DOHH2 (cell line): ENCODE data around the gene ZFPM1.

Experiments
- H3F3A ChIP-seq: fragments of 200-600 bp; sonication (generic), shearing (Covaris generic); 2 replicates; pipeline ENCODE4 v1.6.0; 2016; ENCODE audit warnings: antibody characterized with exemption, mild to moderate bottlenecking; ENCODE audit not compliant: control insufficient read depth, insufficient read depth
- H3K27ac ChIP-seq: fragments of 200-600 bp; sonication (generic); 2 replicates; pipeline ENCODE4 v1.5.1; 2014; ENCODE audit warnings: low read depth, mild to moderate bottlenecking, low read length, moderate library complexity
- H3K27me3 ChIP-seq: fragments of 200-600 bp; sonication (generic); 2 replicates; pipeline ENCODE4 v1.6.1; 2014; ENCODE audit warnings: mild to moderate bottlenecking, low read length, mixed read lengths; ENCODE audit not compliant: control insufficient read depth
- H3K36me3 ChIP-seq: fragments of 200-600 bp; sonication (generic); 2 replicates; pipeline ENCODE4 v1.6.1; 2014; ENCODE audit warnings: mild to moderate bottlenecking, low read length, moderate library complexity, mixed read lengths; ENCODE audit not compliant: control insufficient read depth
- H3K4me1 ChIP-seq: fragments of 200-600 bp; sonication (generic); 2 replicates; pipeline ENCODE4 v1.6.1; 2014; ENCODE audit warnings: mild to moderate bottlenecking, low read length, mixed read lengths; ENCODE audit not compliant: control insufficient read depth
- H3K4me2 ChIP-seq: fragments of 200-600 bp; sonication (generic); 2 replicates; pipeline ENCODE4 v1.6.0; 2014; ENCODE audit warnings: mild to moderate bottlenecking, low read length, moderate library complexity
- H3K4me3 ChIP-seq: fragments of 200-600 bp; sonication (generic); 2 replicates; pipeline ENCODE4 v1.5.1; 2014; ENCODE audit warnings: mild to moderate bottlenecking, low read length, mixed read lengths
- H3K79me2 ChIP-seq: fragments of 200-600 bp; sonication (generic); 2 replicates; pipeline ENCODE4 v1.6.1; 2014; ENCODE audit warnings: mild to moderate bottlenecking, low read length, mixed read lengths; ENCODE audit not compliant: control insufficient read depth
- H3K9me2 ChIP-seq: fragments of 200-600 bp; sonication (generic); replicated peaks from 2 replicates; pipeline ENCODE4 v1.6.1; 2014; ENCODE audit warnings: mild to moderate bottlenecking, low read length, mixed read lengths; ENCODE audit not compliant: control insufficient read depth
- H3K9me3 ChIP-seq: fragments of 200-600 bp; sonication (generic); 2 replicates; pipeline ENCODE4 v1.6.1; 2014; ENCODE audit warnings: antibody characterized with exemption, low read length, mixed read lengths; ENCODE audit not compliant: control insufficient read depth, insufficient read depth
- H4K20me1 ChIP-seq: fragments of 200-600 bp; sonication (generic); 2 replicates; pipeline ENCODE4 v1.6.0; 2014; ENCODE audit warnings: low read depth, mild to moderate bottlenecking, antibody characterized with exemption, low read length, moderate library complexity; ENCODE audit not compliant: control insufficient read depth, insufficient read depth
- CTCF ChIP-seq: fragments of 200-600 bp; sonication (generic); IDR thresholded peaks from one replicate; pipeline ENCODE4 v1.5.1; 2014; ENCODE audit warnings: antibody characterized with exemption, mild to moderate bottlenecking, low read depth, low read length; ENCODE audit not compliant: poor library complexity, severe bottlenecking
- EZH2phosphoT487 ChIP-seq: fragments of 200-600 bp; sonication (generic); IDR thresholded peaks from 2 replicates; pipeline ENCODE4 v1.6.1; 2017; ENCODE audit warnings: borderline replicate concordance, mild to moderate bottlenecking, antibody characterized with exemption, low read length, moderate library complexity, mixed read lengths

Gene ZFPM1

GRCh38 chr16:88502371-88502770, 49.3 kb downstream of the ZFPM1 start:
- Histone ChIP-seq H3K9me2 (no peaks in the 10 kb centered on the region), H3K27ac (no peak overlapping the region), H3K36me3 (no peaks in the 10 kb centered on the region), H3K79me2 (no peaks in the 10 kb centered on the region), H3K9me3 (no peaks in the 10 kb centered on the region), H3K4me1 (peaks cover 9% of the 10 kb centered on the region; the same call in 1 of the 2 replicates), H3K27me3 (no peaks in the 10 kb centered on the region), H3K4me2 (no peak overlapping the region), H3K4me3 (no peak overlapping the region), H3F3A (no peaks in the 10 kb centered on the region), H4K20me1 (no peaks in the 10 kb centered on the region)
- TF ChIP-seq CTCF (no peak), EZH2phosphoT487 (no peak)

- Histone ChIP-seq H3F3A (no peaks in the 10 kb centered on the region), H3K4me1 (peaks cover 9% of the 10 kb centered on the region; the same call in 1 of the 2 replicates), H3K27me3 (no peaks in the 10 kb centered on the region), H3K9me2 (no peaks in the 10 kb centered on the region), H4K20me1 (no peaks in the 10 kb centered on the region), H3K79me2 (no peaks in the 10 kb centered on the region), H3K36me3 (no peaks in the 10 kb centered on the region), H3K9me3 (no peaks in the 10 kb centered on the region), H3K4me3 (no peak overlapping the region), H3K27ac (no peak overlapping the region), H3K4me2 (no peak overlapping the region)
- TF ChIP-seq EZH2phosphoT487 = no peak
- TF ChIP-seq CTCF = no peak
Observed at GRCh38 chr16:88502776-88503280, 49.7 kb downstream of the ZFPM1 start.

- H3K27ac ChIP-seq = no peak overlapping the region
- H3K79me2 ChIP-seq = no peaks in the 10 kb centered on the region
- no peaks in the 10 kb centered on the region for H3F3A ChIP-seq
- no peaks in the 10 kb centered on the region for H3K27me3 ChIP-seq
- no peaks in the 10 kb centered on the region for H4K20me1 ChIP-seq
- no peaks in the 10 kb centered on the region for H3K36me3 ChIP-seq
- no peaks in the 10 kb centered on the region for H3K9me2 ChIP-seq
- H3K9me3 ChIP-seq = no peaks in the 10 kb centered on the region
- H3K4me1 ChIP-seq = peaks cover 9% of the 10 kb centered on the region; the same call in 1 of the 2 replicates
- no peak overlapping the region for H3K4me3 ChIP-seq
- no peak overlapping the region for H3K4me2 ChIP-seq
- TF ChIP-seq CTCF (no peak), EZH2phosphoT487 (no peak)
Observed at GRCh38 chr16:88503374-88503770, 50.3 kb downstream of the ZFPM1 start.
